HG03558 (cell line): Measurements from ENCODE around the gene C9orf72.
A peak's percentile ranks its signal among the peaks of the same experiment; 100 is the strongest.

ENCODE experiments used
- ATAC-seq: cut with Tn5 transposase; IDR thresholded peaks from one replicate; pipeline ENCODE4 v1.9.1; 2021; ENCODE audit warnings: moderate number of reproducible peaks; ENCODE audit not compliant: unreplicated experiment; ENCODE audit errors: extremely low read depth

Gene C9orf72

DNA sequence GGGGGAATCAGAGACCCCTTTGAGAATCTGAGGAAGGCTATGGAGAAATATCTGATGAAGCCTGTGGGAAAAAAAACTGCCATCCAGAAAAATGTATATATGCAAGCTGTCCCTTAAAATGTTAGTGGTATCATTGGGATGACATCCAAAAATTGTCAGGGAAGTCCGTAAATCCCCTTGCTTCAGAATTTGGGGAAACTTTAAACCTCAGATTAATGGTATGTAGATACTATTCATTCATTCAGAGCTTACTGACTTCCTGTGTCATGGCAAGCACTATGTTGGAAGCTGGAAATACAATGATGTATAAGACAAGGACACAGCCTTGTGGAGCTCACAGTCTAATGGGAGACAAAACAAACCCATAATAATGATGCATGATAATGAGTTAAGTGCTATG, 32.8 kb downstream of the C9orf72 start:
- ATAC-seq, result no peak

DNA sequence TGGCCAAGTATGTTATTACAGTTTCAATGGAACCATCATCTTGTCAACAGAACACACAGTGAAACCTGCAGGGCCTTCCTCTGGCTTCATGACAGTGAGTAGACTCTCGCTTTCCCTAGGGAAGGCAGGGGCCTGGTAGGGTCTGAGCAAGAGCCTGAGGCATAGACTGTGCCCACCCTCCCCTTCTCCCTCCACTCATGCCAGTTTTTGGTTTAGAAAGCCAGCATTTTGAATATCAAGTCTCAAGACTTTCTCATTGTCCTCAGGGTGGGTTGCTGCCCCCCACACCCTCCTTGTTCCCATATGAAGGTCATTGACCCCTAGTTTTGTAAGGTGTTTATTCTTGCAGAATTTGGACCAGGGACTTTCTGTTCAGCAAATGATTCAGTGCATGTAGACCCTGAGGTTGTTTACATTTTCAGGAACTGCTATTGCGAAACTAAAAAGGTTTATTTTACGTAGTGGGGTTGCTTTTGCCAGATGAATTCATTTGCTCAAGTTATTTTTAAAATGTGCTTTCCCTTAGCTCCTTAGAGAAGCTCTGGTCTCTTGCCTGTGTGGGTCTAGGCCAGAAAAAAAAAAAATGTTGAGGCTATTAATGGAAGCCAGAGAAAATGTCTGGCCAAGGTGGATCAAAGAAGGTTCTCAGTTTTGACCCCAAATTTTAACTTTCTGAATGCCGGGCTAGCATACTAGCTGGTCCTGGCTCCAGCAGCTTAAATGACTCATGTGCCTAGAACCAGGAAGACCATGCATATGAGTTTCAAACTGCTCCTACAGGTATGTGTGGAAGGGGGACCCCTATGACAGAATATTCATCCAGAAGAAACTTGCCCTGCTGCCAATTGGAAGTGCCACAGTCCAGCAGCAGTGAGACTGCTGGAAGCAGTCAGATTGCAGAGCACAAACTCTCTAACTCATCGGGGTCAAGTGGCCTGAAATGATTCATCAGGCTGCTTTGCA, 33.5 kb downstream of the C9orf72 start:
- ATAC-seq, result peak; percentile 48

- no peak for ATAC-seq
Observed at GRCh38 chr9:27538647-27539046, 34.6 kb downstream of the C9orf72 start.

- ATAC-seq, result no peak
Observed at GRCh38 chr9:27537756-27538155, 35.5 kb downstream of the C9orf72 start.

- no peak for ATAC-seq
Observed at GRCh38 chr9:27537027-27537435, 36.2 kb downstream of the C9orf72 start.

DNA sequence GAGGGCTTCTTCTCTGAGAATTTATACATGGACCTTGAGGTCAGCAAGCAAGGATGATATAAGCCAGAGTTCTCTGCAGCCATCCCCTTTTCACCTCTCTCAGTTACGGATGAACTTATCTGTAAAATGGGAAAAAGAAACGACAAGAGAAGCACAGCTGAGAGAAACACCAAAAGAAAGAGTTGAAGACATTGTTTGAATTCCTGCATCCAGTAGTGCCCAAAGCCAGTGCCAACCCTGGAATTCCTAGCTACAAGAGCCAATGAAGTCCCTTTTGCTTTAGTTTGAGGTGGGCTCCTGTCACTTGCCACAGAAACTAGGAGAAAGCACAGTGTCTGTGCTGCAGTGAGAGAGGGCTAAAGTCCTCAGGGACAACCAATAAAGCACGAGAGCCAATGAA, 37.1 kb downstream of the C9orf72 start:
- no peak for ATAC-seq

- no peak for ATAC-seq
Observed at GRCh38 chr9:27535701-27536118, 37.6 kb downstream of the C9orf72 start.

DNA sequence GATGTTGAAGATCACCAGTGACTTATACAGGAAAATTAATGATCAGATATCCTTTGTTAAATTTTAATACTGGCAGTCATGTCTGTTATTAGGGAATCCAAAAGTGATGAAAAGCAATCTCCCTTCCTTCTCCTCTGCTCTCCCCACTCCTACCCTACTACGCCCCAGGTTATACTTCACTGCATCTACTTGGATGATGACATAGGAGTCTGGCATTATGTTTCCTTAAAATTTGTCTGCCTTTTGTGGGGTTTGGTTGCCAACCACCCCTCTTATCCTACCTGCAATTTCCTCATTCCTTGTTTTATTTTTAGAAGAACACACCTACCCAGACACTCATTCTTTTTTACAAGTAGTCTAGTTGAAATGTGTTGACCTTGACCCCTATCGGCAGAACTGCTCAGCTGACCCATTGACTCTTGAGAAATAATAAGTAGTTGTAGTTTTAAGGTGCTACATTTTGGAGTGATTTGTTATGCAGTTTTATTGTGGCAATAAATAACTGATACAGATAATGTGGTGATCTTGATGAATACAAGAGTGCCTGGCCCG, 38.5 kb downstream of the C9orf72 start:
- ATAC-seq, result no peak

- no peak for ATAC-seq
Observed at GRCh38 chr9:27534131-27534530, 39.1 kb downstream of the C9orf72 start.

DNA sequence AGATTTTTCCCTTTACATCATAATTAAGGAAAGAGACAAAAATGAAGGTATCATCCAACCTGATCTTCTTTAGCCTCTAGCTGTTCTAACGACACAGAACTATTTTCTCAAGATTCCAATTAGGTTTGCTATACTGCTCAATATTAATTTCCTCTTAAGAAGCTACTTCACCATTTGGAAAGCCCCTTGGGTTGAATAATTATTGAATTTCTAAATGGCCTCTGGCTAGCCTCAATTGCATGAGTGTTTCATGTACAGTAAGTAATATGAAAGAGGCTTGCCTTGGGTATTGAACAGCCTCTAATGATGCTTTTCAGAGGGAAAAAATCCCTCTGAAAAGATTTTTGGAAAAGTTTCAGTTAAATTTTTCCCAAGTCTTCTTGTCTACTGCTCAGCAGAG, 40.0 kb downstream of the C9orf72 start:
- no peak for ATAC-seq

DNA sequence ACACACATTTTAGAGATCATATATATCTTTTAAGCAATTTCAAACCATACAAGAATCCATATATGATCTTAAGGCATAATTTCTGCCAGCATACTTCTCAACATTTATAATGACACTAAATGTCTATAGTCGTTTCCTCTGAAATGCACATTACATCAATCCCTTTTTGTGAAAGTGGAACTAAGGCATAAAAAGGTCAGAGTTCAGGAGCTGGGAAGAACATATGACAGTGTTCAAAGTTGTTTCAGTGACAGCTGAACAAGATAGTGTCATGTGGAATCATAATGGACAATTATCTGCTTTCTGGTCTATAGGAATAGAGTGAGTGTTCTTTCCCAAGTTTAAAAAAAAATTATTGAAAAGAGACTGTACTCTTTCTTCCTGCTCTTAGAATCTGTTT, 41.2 kb downstream of the C9orf72 start:
- no peak for ATAC-seq

GRCh38 chr9:27530915-27531755, 42.1 kb downstream of the C9orf72 start:
- no peak for ATAC-seq

DNA sequence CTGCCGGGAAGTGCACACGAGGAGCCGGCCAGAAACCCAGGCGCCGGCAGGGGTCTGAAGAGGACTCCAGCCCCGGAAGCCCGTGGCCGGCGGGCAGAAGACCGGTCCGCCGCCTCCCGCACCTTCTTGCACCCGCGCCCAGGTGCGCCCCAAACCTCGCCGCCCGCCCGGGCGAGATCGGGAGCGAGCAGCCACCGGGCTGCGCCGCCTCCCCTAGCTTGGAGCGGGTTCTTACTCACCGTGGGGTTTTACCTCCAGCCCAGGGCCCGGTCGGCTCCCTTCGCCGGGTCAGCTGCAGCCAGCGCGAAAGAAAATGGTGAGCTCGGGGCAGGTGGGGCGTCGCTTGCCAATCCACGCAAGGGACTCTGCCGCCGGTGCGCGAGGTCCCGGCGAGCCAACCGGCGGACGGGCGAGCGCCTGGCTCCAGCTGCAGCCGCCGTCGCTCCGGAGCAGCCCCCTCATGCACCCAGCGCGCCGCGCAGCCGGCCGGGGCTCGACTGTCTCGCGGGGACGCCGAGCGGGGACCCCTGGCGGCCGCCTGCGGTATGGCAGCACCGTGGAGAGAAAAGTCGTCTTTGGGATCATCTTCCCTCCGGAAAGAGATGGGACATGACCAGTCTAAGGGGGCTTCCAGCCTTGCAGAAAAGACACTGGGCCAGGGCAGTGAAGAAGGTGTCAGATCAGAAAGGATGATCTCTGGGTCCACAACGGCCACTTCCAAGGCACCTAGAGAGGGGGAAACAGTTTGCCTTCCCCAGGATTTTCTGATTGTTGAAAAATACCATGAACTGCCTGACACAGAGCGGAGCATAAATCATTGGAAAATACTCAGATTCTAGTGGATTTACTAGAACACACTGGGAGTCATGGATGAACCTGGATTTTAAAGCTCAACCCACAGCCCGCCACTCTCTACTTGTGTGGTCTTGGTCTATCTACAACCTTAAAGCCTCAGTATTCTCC, 43.7 kb downstream of the C9orf72 start, which contains the start of gene MOB3B:
Gene MOB3B, minus strand, starts transcription at position 499 of the 963 bp plus-strand sequence. CDS start 74,264 bp downstream, outside the sequence.
- peak; percentile 66 for ATAC-seq

DNA sequence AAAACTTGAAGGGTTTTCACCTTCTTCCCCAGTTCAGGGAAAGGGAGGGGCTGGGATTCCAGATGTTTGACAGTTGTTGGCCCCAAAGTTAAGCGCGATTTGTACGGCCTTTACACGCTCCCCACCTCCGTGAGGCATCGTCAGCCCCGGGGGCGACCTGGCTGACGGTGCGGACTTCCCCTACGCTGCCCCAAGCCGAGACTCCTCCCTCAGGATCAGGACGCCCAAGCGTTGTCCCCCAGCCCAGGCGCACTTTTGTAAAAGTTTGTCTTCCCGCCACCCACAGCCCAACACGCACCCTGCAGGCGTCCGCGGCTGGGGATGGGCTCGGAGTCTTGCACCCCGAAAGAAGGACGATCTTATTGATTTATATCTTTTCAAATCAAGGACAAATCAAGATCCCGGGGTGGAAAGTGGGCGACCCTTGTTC, 44.4 kb downstream of the C9orf72 start:
- no peak for ATAC-seq

DNA sequence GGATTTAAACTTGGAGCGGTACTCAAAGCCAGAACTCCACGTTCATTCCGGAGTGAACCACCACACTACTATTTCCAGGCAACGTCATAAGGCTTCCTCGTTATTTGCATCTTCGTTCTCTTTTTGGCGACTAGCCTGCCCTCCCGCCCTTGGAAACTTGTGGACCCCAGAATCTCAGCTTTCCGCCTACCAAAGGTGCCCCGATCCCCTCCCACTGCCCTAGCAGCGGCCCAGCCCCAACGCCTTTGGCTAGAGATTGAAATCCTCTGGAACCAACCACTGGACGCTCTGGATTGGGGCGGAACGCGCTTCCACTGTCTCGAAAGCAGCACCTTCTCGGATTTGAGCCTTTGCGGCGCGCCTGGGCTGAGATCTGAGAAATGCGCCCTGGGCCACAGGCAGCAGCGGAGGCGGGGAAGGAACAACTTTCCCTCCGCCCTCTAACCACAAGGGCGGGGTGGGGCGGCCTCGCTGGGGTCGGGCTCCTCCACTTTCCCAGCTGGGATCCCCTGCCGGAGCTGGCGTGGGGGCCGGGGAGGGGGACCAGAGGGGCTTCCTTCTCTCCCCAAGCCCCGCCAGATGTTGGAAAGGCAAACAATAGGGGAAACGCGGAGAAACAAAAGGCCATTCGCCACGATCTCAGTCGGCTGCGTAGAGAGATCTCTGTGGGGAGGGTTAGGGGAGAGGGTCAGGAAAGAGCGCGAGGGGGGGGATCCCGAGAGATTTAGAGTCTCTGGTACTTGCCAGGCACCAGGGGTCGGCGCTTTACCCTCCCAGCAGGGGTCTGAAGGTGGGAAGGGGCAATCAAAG, 45.0 kb downstream of the C9orf72 start:
- ATAC-seq, result peak; percentile 32

GRCh38 chr9:27527702-27528075, 45.6 kb downstream of the C9orf72 start:
- ATAC-seq, result no peak

- no peak for ATAC-seq
Observed at GRCh38 chr9:27524236-27524635, 49.0 kb downstream of the C9orf72 start, which contains the start of gene IFNK. TSS of gene IFNK (plus strand) at chr9:27524290. CDS start at chr9:27524337, 47 bp downstream.

DNA sequence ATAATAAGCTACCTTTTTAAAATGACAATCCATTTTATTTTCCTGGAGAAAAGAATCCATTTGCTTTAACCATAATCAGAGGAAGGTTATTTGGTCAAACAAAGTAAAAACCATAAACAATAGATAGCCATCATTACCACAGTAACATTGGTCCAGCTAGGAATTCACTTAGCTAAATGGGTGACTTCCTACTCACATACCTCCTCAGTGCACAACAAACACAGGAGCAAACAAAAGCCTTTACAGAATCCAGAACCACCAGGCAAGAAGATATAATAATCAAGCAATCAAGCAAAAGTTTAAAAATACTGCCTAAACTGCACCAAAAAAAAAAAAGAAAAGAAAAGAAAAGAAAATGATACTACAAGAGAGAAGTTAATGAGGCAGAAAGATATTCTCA, 50.1 kb downstream of the C9orf72 start:
- ATAC-seq, result no peak

- ATAC-seq, result no peak
Observed at GRCh38 chr9:27520986-27521385, 52.3 kb downstream of the C9orf72 start.
